Naive thymus-derived CD4-positive, alpha-beta T cell (primary cell): ENCODE data around the gene WDR62. TPM values are rescaled to one million over a fixed set of nuclear protein-coding genes. Genes with fewer than 3 reads are reported as not detected.
"Not testable (repeated sequence)": the region's sequence is repeated elsewhere in the genome, so short reads cannot be mapped to it uniquely, and the experiment has no call there.

Source experiments
- ATAC-seq: fragments of 150-1000 bp; cut with Tn5 transposase; 2 replicates; pipeline ENCODE4 v1.10.0; 2021; ENCODE audit warnings: mild to moderate bottlenecking, moderate library complexity
- CTCF ChIA-PET: fragments of 350-600 bp; sonication (Branson Sonifier 250); formaldehyde crosslinking; loops from one replicate; lab custom pipeline; 2021; ENCODE audit warnings: antibody characterized with exemption; lab: Charles Lee
- POLR2A ChIA-PET: fragments of 350-600 bp; sonication (Branson Sonifier 250); formaldehyde crosslinking; loops from one replicate; lab custom pipeline; 2021; ENCODE audit warnings: antibody characterized with exemption, inconsistent platforms; lab: Charles Lee
- DNase-seq, 9 donors: peaks; one replicate each; pipeline versions ENCODE4 v3.0.0 to v3.0.0-alpha.2; 2020 to 2022; ENCODE audit warnings: mixed read lengths in 1 of 9
- H3K27ac ChIP-seq: one replicate; pipeline ENCODE4 v1.7.0; 2013; ENCODE audit warnings: mild to moderate bottlenecking, low read depth, low read length, moderate library complexity
- H3K27me3 ChIP-seq, 2 donors: one replicate each; pipeline ENCODE4 v1.7.0; 2013; ENCODE audit warnings: low read length in 2 of 2, mild to moderate bottlenecking in 2 of 2, moderate library complexity in 2 of 2; ENCODE audit not compliant: control insufficient read depth in 2 of 2, insufficient read depth in 2 of 2
- H3K36me3 ChIP-seq, 3 experiments: 1 replicate in 2 of 3; 2 replicates in 1 of 3; pipeline ENCODE4 v1.7.0; 2013; ENCODE audit warnings: low read length in 3 of 3, mild to moderate bottlenecking in 3 of 3, moderate library complexity in 1 of 3; ENCODE audit not compliant: insufficient read depth in 3 of 3, control insufficient read depth in 2 of 3
- H3K4me1 ChIP-seq, 2 donors: one replicate each; pipeline ENCODE4 v1.7.0; 2013; ENCODE audit warnings: low read length in 2 of 2, mild to moderate bottlenecking in 2 of 2, moderate library complexity in 1 of 2; ENCODE audit not compliant: control insufficient read depth in 2 of 2, insufficient read depth in 2 of 2
- H3K4me3 ChIP-seq: 2 replicates; pipeline ENCODE4 v1.7.0; 2013; ENCODE audit warnings: mild to moderate bottlenecking, low read length
- H3K9me3 ChIP-seq, 3 experiments: 1 replicate in 2 of 3; 2 replicates in 1 of 3; pipeline ENCODE4 v1.7.0; 2013; ENCODE audit warnings: low read length in 3 of 3; ENCODE audit not compliant: control insufficient read depth in 2 of 3
- H3K27ac Mint-ChIP-seq, 9 donors: one replicate each; pipeline ENCODE4 v1.8.0; 2020 to 2022; ENCODE audit warnings: mixed read lengths in 9 of 9, mild to moderate bottlenecking in 8 of 9, moderate library complexity in 5 of 9, inconsistent platforms in 2 of 9
- H3K27me3 Mint-ChIP-seq, 5 donors: one replicate each; pipeline ENCODE4 v1.8.0; 2021 to 2022; ENCODE audit warnings: mixed read lengths in 5 of 5, mild to moderate bottlenecking in 1 of 5
- H3K36me3 Mint-ChIP-seq, 5 donors: one replicate each; pipeline ENCODE4 v1.8.0; 2020 to 2022; ENCODE audit warnings: mixed read lengths in 5 of 5, mild to moderate bottlenecking in 3 of 5, inconsistent platforms in 1 of 5
- H3K4me1 Mint-ChIP-seq, 7 donors: one replicate each; pipeline ENCODE4 v1.8.0; 2020 to 2022; ENCODE audit warnings: mixed read lengths in 7 of 7, mild to moderate bottlenecking in 3 of 7, inconsistent platforms in 1 of 7
- H3K4me3 Mint-ChIP-seq, 10 donors: one replicate each; pipeline ENCODE4 v1.8.0; 2020 to 2022; ENCODE audit warnings: mild to moderate bottlenecking in 10 of 10, mixed read lengths in 10 of 10, moderate library complexity in 6 of 10, inconsistent platforms in 2 of 10
- H3K9me3 Mint-ChIP-seq, 11 donors: one replicate each; pipeline ENCODE4 v1.8.0; 2020 to 2022; ENCODE audit warnings: mixed read lengths in 11 of 11, mild to moderate bottlenecking in 4 of 11, inconsistent platforms in 1 of 11, moderate library complexity in 1 of 11
- intact Hi-C, 2 donors: fragments of 100-400 bp; cut with micrococcal nuclease; formaldehyde crosslinking; loops; one replicate each; pipeline ENCODE4 v1.15.1; 2023
- polyA plus RNA-seq, 2 donors: library from polyadenylated mRNA; unstranded; fragments of 300-500 nt; fragmentation: Illumina TruSeq; gene quantifications; one replicate each; pipeline ENCODE4 v1.2.3, GENCODE V29; 2021
- total RNA-seq, 6 experiments: library from RNA in 5 of 6; stranded (reverse) in 5 of 6; gene quantifications; 1 replicate in 5 of 6; 2 replicates in 1 of 6; pipeline ENCODE4 v1.2.3 and lab custom pipeline; 2021 to 2026

Gene WDR62
- total and polyA plus RNA-seq, 7 experiments from 2014 or later = 0.07 to 22.4 (median 2.7) TPM

DNA sequence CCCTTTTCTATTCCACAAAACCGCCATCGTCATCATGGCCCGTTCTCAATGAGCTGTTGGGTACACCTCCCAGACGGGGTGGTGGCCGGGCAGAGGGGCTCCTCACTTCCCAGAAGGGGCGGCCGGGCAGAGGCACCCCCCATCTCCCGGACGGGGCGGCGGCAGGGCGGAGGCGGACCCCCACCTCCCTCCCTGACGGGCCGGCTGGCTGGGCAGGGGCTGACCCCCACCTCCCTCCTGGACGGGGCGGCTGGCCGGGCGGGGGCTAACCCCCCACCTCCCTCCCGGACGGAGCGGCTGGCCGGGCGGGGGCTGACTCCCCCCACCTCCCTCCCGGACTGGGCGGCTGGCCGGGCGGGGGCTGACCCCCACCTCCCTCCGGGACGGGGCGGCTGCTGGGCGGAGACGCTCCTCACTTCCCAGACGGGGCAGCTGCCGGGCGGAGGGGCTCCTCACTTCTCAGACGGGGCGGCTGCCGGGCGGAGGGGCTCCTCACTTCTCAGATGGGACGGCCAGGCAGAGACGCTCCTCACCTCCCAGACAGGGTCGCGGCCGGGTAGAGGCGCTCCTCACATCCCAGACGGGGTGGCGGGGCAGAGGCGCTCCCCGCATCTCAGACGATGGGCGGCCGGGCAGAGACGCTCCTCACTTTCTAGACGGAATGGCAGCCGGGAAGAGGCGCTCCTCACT, 14.3 kb downstream of the WDR62 start:
- peaks cover 0 to 29% (median 4%) of the 10 kb centered on the region in 5 donors for H3K36me3 Mint-ChIP-seq
- ATAC-seq, POLR2A ChIA-PET: not testable (repeated sequence)

DNA sequence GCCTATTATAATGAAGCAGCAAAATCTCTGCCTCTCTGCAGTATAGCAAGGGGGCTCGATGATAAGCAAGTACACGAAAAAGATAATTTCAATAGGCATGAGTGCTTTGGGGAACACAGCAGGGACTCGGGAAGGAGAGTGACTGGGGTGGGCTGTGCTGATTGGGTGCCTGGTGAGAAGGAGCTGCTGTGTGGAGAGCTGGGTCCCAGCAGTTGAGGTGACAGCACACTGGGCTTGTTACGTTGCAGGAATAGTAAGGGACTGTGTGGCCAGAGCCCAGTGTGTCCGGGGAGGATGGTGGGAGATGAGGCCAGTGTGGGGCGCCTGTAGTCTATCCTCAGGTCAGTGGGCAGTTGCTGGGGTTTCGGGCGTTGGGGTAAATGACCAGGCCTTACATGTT, 17.4 kb downstream of the WDR62 start:
- no peaks in the 10 kb centered on the region for H3K9me3 ChIP-seq
- no peak overlapping the region for H3K4me3 ChIP-seq
- Mint-ChIP-seq H3K27ac (no peak overlapping the region), H3K36me3 (peaks cover 0 to 26% (median 4%) of the 10 kb centered on the region in 5 donors), H3K27me3 (no peaks in the 10 kb centered on the region), H3K9me3 (no peaks in the 10 kb centered on the region), H3K4me3 (no peak overlapping the region), H3K4me1 (peaks cover 0 to under 1% (median 0%) of the 10 kb centered on the region in 7 donors)
- H3K4me1 ChIP-seq = no peaks in the 10 kb centered on the region
- intact Hi-C loops = no loop called here
- H3K27ac ChIP-seq = no peak overlapping the region
- H3K27me3 ChIP-seq = no peaks in the 10 kb centered on the region
- CTCF ChIA-PET = no interaction called here
- DNase-seq (no peak), ATAC-seq (no peak)
- POLR2A ChIA-PET = no interaction called here
- no peaks in the 10 kb centered on the region for H3K36me3 ChIP-seq

More for the DNA sequence above, 14.3 kb downstream of the WDR62 start:
- H3K27ac Mint-ChIP-seq, H3K9me3 Mint-ChIP-seq, DNase-seq, CTCF ChIA-PET, H3K27ac ChIP-seq, H3K4me3 Mint-ChIP-seq, H3K27me3 ChIP-seq, H3K4me3 ChIP-seq, H3K4me1 ChIP-seq, H3K36me3 ChIP-seq, H3K9me3 ChIP-seq, intact Hi-C loops, H3K27me3 Mint-ChIP-seq, H3K4me1 Mint-ChIP-seq: not testable (repeated sequence)

DNA sequence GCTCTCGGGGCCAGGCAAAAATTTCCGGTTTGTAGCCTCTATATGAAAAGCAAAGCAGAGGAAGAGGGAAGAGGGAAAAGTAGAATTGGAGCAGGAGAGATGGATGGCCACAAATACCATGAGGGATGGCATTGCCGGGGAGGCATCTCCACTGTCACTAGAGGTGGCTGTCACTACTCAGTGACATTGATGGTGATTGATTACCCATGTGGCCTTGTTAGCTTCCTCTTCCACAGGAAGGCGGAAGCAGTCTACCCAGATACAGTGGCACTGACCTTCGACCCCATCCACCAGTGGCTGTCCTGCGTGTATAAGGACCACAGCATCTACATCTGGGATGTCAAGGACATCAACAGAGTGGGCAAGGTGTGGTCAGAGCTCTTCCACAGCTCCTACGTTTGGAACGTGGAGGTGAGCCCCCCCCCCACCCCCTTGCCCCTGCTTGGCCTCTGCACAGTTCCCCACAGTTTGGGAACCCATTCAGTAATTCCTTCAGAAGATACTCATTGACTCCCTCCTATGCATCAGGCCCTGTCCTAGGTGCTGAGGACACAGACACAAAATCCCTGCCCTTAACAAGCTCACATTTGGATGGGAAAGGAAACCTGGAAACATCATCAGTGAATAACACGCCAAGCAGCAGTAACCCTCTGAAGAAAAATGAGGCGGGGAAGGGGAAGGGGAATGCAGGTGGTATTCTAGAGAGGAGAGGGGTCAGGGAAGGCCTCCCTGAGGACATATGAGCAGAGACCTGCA, 18.6 kb downstream of the WDR62 start:
- Mint-ChIP-seq H3K4me1 (peaks cover 0 to 2% (median 0%) of the 10 kb centered on the region in 7 donors), H3K27ac (no peak overlapping the region), H3K9me3 (no peaks in the 10 kb centered on the region), H3K27me3 (no peaks in the 10 kb centered on the region), H3K36me3 (peaks cover 0 to 21% (median 4%) of the 10 kb centered on the region in 5 donors), H3K4me3 (no peak overlapping the region)
- H3K36me3 ChIP-seq = no peaks in the 10 kb centered on the region
- no peaks in the 10 kb centered on the region for H3K27me3 ChIP-seq
- H3K4me1 ChIP-seq = no peaks in the 10 kb centered on the region
- DNase-seq (no peak), ATAC-seq (no peak)
- H3K27ac ChIP-seq = no peak overlapping the region
- ChIA-PET CTCF (no interaction called here), POLR2A (no interaction called here)
- intact Hi-C loops = no loop called here
- H3K9me3 ChIP-seq = no peaks in the 10 kb centered on the region
- H3K4me3 ChIP-seq = no peak overlapping the region

- DNase-seq (no peak), ATAC-seq (no peak)
- intact Hi-C loops = no loop called here
- Mint-ChIP-seq H3K27me3 (no peaks in the 10 kb centered on the region), H3K9me3 (no peaks in the 10 kb centered on the region), H3K4me1 (peaks cover 0 to 2% (median 0%) of the 10 kb centered on the region in 7 donors), H3K4me3 (no peak overlapping the region), H3K36me3 (peaks cover 0 to 29% (median 3%) of the 10 kb centered on the region in 5 donors), H3K27ac (peak overlapping the region in 2 of 9 donors; percentile 34 to 47)
- no peaks in the 10 kb centered on the region for H3K4me1 ChIP-seq
- no peaks in the 10 kb centered on the region for H3K9me3 ChIP-seq
- H3K36me3 ChIP-seq = no peaks in the 10 kb centered on the region
- no peak overlapping the region for H3K4me3 ChIP-seq
- no peak overlapping the region for H3K27ac ChIP-seq
- no peaks in the 10 kb centered on the region for H3K27me3 ChIP-seq
- POLR2A ChIA-PET = interaction anchor here (1.0 kb wide), 1 partner anchor 16 kb away, joined by 3 read pairs; no protein-coding TSS in a partner anchor
- CTCF ChIA-PET = no interaction called here
Observed at GRCh38 chr19:36079389-36079945, 24.8 kb downstream of the WDR62 start.

GRCh38 chr19:36081385-36081784, 26.7 kb downstream of the WDR62 start:
- no peaks in the 10 kb centered on the region for H3K27me3 Mint-ChIP-seq
- Histone ChIP-seq H3K9me3 (no peaks in the 10 kb centered on the region), H3K27ac (no peak overlapping the region), H3K27me3 (no peaks in the 10 kb centered on the region), H3K36me3 (no peaks in the 10 kb centered on the region), H3K4me1 (no peaks in the 10 kb centered on the region), H3K4me3 (no peak overlapping the region)
- H3K27ac Mint-ChIP-seq = no peak overlapping the region
- peaks cover 0 to 27% (median 3%) of the 10 kb centered on the region in 5 donors for H3K36me3 Mint-ChIP-seq
- ChIA-PET POLR2A (no interaction called here), CTCF (no interaction called here)
- H3K4me3 Mint-ChIP-seq = no peak overlapping the region
- intact Hi-C loops = no loop called here
- no peak for DNase-seq
- ATAC-seq = no peak
- no peaks in the 10 kb centered on the region for H3K9me3 Mint-ChIP-seq
- H3K4me1 Mint-ChIP-seq = peaks cover 0 to 2% (median 0%) of the 10 kb centered on the region in 7 donors

GRCh38 chr19:36081894-36082293, 27.2 kb downstream of the WDR62 start:
- H3K4me3 ChIP-seq = no peak overlapping the region
- POLR2A ChIA-PET = no interaction called here
- no peaks in the 10 kb centered on the region for H3K27me3 ChIP-seq
- intact Hi-C loops = no loop called here
- no peaks in the 10 kb centered on the region for H3K9me3 Mint-ChIP-seq
- CTCF ChIA-PET = no interaction called here
- H3K4me1 Mint-ChIP-seq = peaks cover 0 to 2% (median 0%) of the 10 kb centered on the region in 7 donors
- H3K36me3 Mint-ChIP-seq = peaks cover 0 to 27% (median 3%) of the 10 kb centered on the region in 5 donors
- no peaks in the 10 kb centered on the region for H3K4me1 ChIP-seq
- ATAC-seq (no peak), DNase-seq (no peak)
- H3K27me3 Mint-ChIP-seq = no peaks in the 10 kb centered on the region
- H3K4me3 Mint-ChIP-seq = no peak overlapping the region
- H3K27ac ChIP-seq = no peak overlapping the region
- peak overlapping the region in 1 of 9 donors; percentile 23 for H3K27ac Mint-ChIP-seq
- no peaks in the 10 kb centered on the region for H3K9me3 ChIP-seq
- no peaks in the 10 kb centered on the region for H3K36me3 ChIP-seq
